Ovary (tissue), 9 donors: ENCODE results near the gene MYBPC1. TPM values are rescaled to one million over a fixed set of nuclear protein-coding genes. Genes with fewer than 3 reads are reported as not detected.

Source experiments
- DNase-seq, 5 donors: peaks; one replicate each; pipeline ENCODE4 v3.0.0-alpha.2; 2019 to 2020
- H3K27ac ChIP-seq, 2 donors: fragments of 200-600 bp; one replicate each; pipeline versions ENCODE4 v1.5.1 to v1.8.0; 2019 to 2022
- H3K27me3 ChIP-seq: fragments of 200-600 bp; one replicate; pipeline ENCODE4 v1.8.0; 2022
- H3K36me3 ChIP-seq: fragments of 200-600 bp; sonication (generic); one replicate; pipeline ENCODE4 v1.5.1; 2019
- H3K4me1 ChIP-seq: one replicate; pipeline ENCODE4 v1.8.1; 2013; ENCODE audit warnings: mild to moderate bottlenecking, moderate library complexity; ENCODE audit not compliant: insufficient read depth
- H3K4me3 ChIP-seq: fragments of 200-600 bp; sonication (generic); one replicate; pipeline ENCODE4 v1.5.1; 2017
- H3K9me3 ChIP-seq, 2 donors: fragments of 200-600 bp in 1 of 2; sonication (generic) in 1 of 2; one replicate each; pipeline versions ENCODE4 v1.5.1 to v1.8.1; 2013 to 2019; ENCODE audit warnings: mild to moderate bottlenecking in 1 of 2, moderate library complexity in 1 of 2
- CTCF ChIP-seq, 3 donors: fragments of 450-650 bp in 2 of 3; fragments of 200-600 bp in 1 of 3; IDR thresholded peaks; one replicate each; pipeline versions ENCODE4 v1.5.1 to v1.8.0; 2016 to 2022; ENCODE audit warnings: antibody characterized with exemption in 3 of 3, mild to moderate bottlenecking in 1 of 3
- EP300 ChIP-seq: sonication (generic); formaldehyde crosslinking; IDR thresholded peaks from one replicate; pipeline ENCODE4 v1.6.1; 2017; ENCODE audit warnings: antibody characterized with exemption
- POLR2A ChIP-seq: fragments of 450-650 bp; IDR thresholded peaks from one replicate; pipeline ENCODE4 v1.6.1; 2017; ENCODE audit warnings: antibody characterized with exemption, mild to moderate bottlenecking, moderate library complexity
- WGBS, 3 donors: extraction: QIAGEN DNeasy Blood & Tissue Kit in 1 of 3; methylation state at CpG; one replicate each; pipeline versions ENCODE4 v1.1.5 to v1.1.7; 2013 to 2017; 5-methylcytosine and 5-hydroxymethylcytosine counted together
- intact Hi-C, 4 donors: fragments of 100-400 bp; cut with DNase I; formaldehyde crosslinking; loops; one replicate each; pipeline versions ENCODE4 v1.11.0 to v1.15.1; 2022 to 2023
- polyA plus RNA-seq, 2 donors: library from polyadenylated mRNA; stranded (reverse); fragments of 200-250 nt in 1 of 2; fragments of 350-450 nt in 1 of 2; fragmentation: Illumina TruSeq in 1 of 2; extraction: RNeasy Lipid Tissue Mini Kit (QIAGEN cat#74804) in 1 of 2; gene quantifications; one replicate each; pipeline ENCODE4 v1.2.3, GENCODE V29; 2013 to 2014
- total RNA-seq, 7 donors: library from RNA; depleted of rRNA in 2 of 7; stranded (reverse); fragments of >200 nt in 2 of 7; fragmentation: NEBNext Ultra II Directional in 3 of 7; extraction: Animal tissue kit (Norgen Biotek cat#: 25700) in 3 of 7; gene quantifications; one replicate each; pipeline versions ENCODE4 v1.1.0 to v1.2.4, GENCODE V29; 2016 to 2023
- donor health status: DM: no; HTN: no; CAD: no; lungs with moderate emphysema.
- donor health status: DM: no; HTN: no; CAD: no.
- donor health status: Bipolar disorder and iron deficiency.
- donor health status: DM: yes; HTN: yes; CAD: no.
- donor health status: DM: no; HTN: no; CAD: no.
- donor health status: DM: yes; HTN: yes; CAD: no.

Gene MYBPC1
- total and polyA plus RNA-seq, 9 donors, result 0.18 to 2.2 (median 0.92) TPM; not detected in 4

GRCh38 chr12:101663298-101663697 is 68.5 kb downstream of the MYBPC1 start:
- Histone ChIP-seq H3K4me3 (no peak overlapping the region), H3K27me3 (no peaks in the 10 kb centered on the region), H3K27ac (no peak overlapping the region), H3K4me1 (no peaks in the 10 kb centered on the region), H3K36me3 (no peaks in the 10 kb centered on the region), H3K9me3 (no peaks in the 10 kb centered on the region)
- intact Hi-C loops, result no loop called here
- 79 to 85% (median 82%) methylated on average over 6 of the region's 6 CpGs for WGBS, 3 donors
- no peak for TF ChIP-seq EP300
- no peak for TF ChIP-seq CTCF (IDR thresholded peaks at IDR 0.05)
- TF ChIP-seq POLR2A, result no peak
- no peak for DNase-seq

GRCh38 chr12:101664992-101665391 is 70.2 kb downstream of the MYBPC1 start:
- intact Hi-C loops, result no loop called here
- TF ChIP-seq EP300 (no peak), POLR2A (no peak), CTCF (IDR thresholded peaks at IDR 0.05) (no peak)
- H3K27me3 ChIP-seq, result no peaks in the 10 kb centered on the region
- H3K36me3 ChIP-seq, result no peaks in the 10 kb centered on the region
- no peak for DNase-seq
- 58 to 66% (median 65%) methylated on average over 7 of the region's 7 CpGs for WGBS, 3 donors
- no peak overlapping the region for H3K4me3 ChIP-seq
- H3K9me3 ChIP-seq, result no peaks in the 10 kb centered on the region
- H3K27ac ChIP-seq, result no peak overlapping the region
- no peaks in the 10 kb centered on the region for H3K4me1 ChIP-seq

GRCh38 chr12:101666052-101666728 is 71.4 kb downstream of the MYBPC1 start:
- no peaks in the 10 kb centered on the region for H3K4me1 ChIP-seq
- H3K27me3 ChIP-seq, result no peaks in the 10 kb centered on the region
- TF ChIP-seq EP300 (no peak), CTCF (IDR thresholded peaks at IDR 0.05) (no peak), POLR2A (no peak)
- WGBS, 3 donors, result 68 to 79% (median 72%) methylated on average over 7 of the region's 7 CpGs
- H3K36me3 ChIP-seq, result no peaks in the 10 kb centered on the region
- DNase-seq, result no peak
- intact Hi-C loops, result no loop called here
- H3K27ac ChIP-seq, result no peak overlapping the region
- H3K4me3 ChIP-seq, result no peak overlapping the region
- no peaks in the 10 kb centered on the region for H3K9me3 ChIP-seq

GRCh38 chr12:101667591-101667990 is 72.8 kb downstream of the MYBPC1 start:
- TF ChIP-seq POLR2A, result no peak
- TF ChIP-seq EP300, result no peak
- no peak for TF ChIP-seq CTCF (IDR thresholded peaks at IDR 0.05)
- intact Hi-C loops, result no loop called here

More at GRCh38 chr12:101667591-101667990, 72.8 kb downstream of the MYBPC1 start:
- no peak for DNase-seq
- 68 to 74% (median 68%) methylated on average over 5 of the region's 5 CpGs for WGBS, 3 donors
- no peak overlapping the region for H3K4me3 ChIP-seq
- no peaks in the 10 kb centered on the region for H3K27me3 ChIP-seq
- H3K36me3 ChIP-seq, result no peaks in the 10 kb centered on the region
- H3K9me3 ChIP-seq, result no peaks in the 10 kb centered on the region
- no peaks in the 10 kb centered on the region for H3K4me1 ChIP-seq
- H3K27ac ChIP-seq, result no peak overlapping the region
